Measurements from ENCODE around the gene BACE2. TPM values are rescaled to one million over a fixed set of nuclear protein-coding genes. Genes with fewer than 3 reads are reported as not detected.
A peak's percentile ranks its signal among the peaks of the same experiment; 100 is the strongest.

Gene BACE2
- total and polyA plus RNA-seq, 4 donors = 1.7 to 16.7 (median 5.6) TPM

- 49% methylated on average over 3 of the region's 3 CpGs for WGBS
- Histone ChIP-seq H3K4me1 (ENCODE audit: control insufficient read depth in 4 of 4, insufficient read depth in 4 of 4, low read length in 3 of 4) (no peaks in the 10 kb centered on the region), H3K4me3 (ENCODE audit: low read depth in 1 of 3, low read length in 3 of 3) (no peak overlapping the region), H3K9ac (ENCODE audit: low read depth in 1 of 2, low read length in 2 of 2) (no peak overlapping the region), H3K27ac (ENCODE audit: low read depth in 1 of 2, low read length in 2 of 2) (no peak overlapping the region), H3K27me3 (ENCODE audit: control insufficient read depth in 4 of 4, insufficient read depth in 4 of 4, low read length in 3 of 4) (peaks cover 0 to 2% (median 0%) of the 10 kb centered on the region in 4 donors), H3K9me3 (ENCODE audit: control insufficient read depth in 4 of 4, low read length in 3 of 4) (no peaks in the 10 kb centered on the region), H3K36me3 (ENCODE audit: control insufficient read depth in 4 of 4, insufficient read depth in 3 of 4, low read depth in 1 of 4, low read length in 3 of 4) (no peaks in the 10 kb centered on the region)
- TF ChIP-seq TAF1 (conservative IDR thresholded peaks at IDR 0.05) (no peak), GABPA (IDR thresholded peaks at IDR 0.05 in 1 of 2, conservative IDR thresholded peaks at IDR 0.05 in 1 of 2) (no peak), SP1 (IDR thresholded peaks at IDR 0.05) (no peak), HNF4G (IDR thresholded peaks at IDR 0.05) (no peak), REST (IDR thresholded peaks at IDR 0.05) (no peak), RXRA (IDR thresholded peaks at IDR 0.05) (no peak), MAX (IDR thresholded peaks at IDR 0.05) (no peak), YY1 (IDR thresholded peaks at IDR 0.05) (no peak), JUND (IDR thresholded peaks at IDR 0.05) (no peak), CTCF (IDR thresholded peaks at IDR 0.05; ENCODE audit: low read depth, low read length, missing input control) (no peak), NR2F2 (IDR thresholded peaks at IDR 0.05) (no peak), ATF3 (IDR thresholded peaks at IDR 0.05) (no peak)
- DNase-seq (ENCODE audit: low spot score) = no peak
These were observed 37.1 kb upstream of the BACE2 start for GRCh38 chr21:41130883-41131282.

- no peak for TF ChIP-seq EGR1 (IDR thresholded peaks at IDR 0.05; ENCODE audit: low read depth in 2 of 2)
- no peak for TF ChIP-seq ATF3 (IDR thresholded peaks at IDR 0.05)
- TF ChIP-seq SP1 (IDR thresholded peaks at IDR 0.05) = no peak
- peak; percentile 52 for TF ChIP-seq CTCF (IDR thresholded peaks at IDR 0.05; ENCODE audit: low read depth, low read length, missing input control)
- TF ChIP-seq RAD21 (IDR thresholded peaks at IDR 0.05) = peak; percentile 69 to 75
- no peak for TF ChIP-seq FOXA2 (IDR thresholded peaks at IDR 0.05)
- no peak for TF ChIP-seq ZBTB33 (IDR thresholded peaks at IDR 0.05)
- no peak for TF ChIP-seq TAF1 (conservative IDR thresholded peaks at IDR 0.05)
- H3K36me3 ChIP-seq (ENCODE audit: control insufficient read depth in 4 of 4, insufficient read depth in 3 of 4, low read depth in 1 of 4, low read length in 3 of 4) = no peaks in the 10 kb centered on the region
- no peak overlapping the region for H3K4me3 ChIP-seq (ENCODE audit: low read depth in 1 of 3, low read length in 3 of 3)
- no peak overlapping the region for H3K9ac ChIP-seq (ENCODE audit: low read depth in 1 of 2, low read length in 2 of 2)
- DNase-seq (ENCODE audit: low spot score) = no peak
- WGBS = 47% methylated on average over 5 of the region's 5 CpGs
- no peaks in the 10 kb centered on the region for H3K9me3 ChIP-seq (ENCODE audit: control insufficient read depth in 4 of 4, low read length in 3 of 4)
- H3K27ac ChIP-seq (ENCODE audit: low read depth in 1 of 2, low read length in 2 of 2) = no peak overlapping the region
- H3K27me3 ChIP-seq (ENCODE audit: control insufficient read depth in 4 of 4, insufficient read depth in 4 of 4, low read length in 3 of 4) = no peaks in the 10 kb centered on the region
- no peaks in the 10 kb centered on the region for H3K4me1 ChIP-seq (ENCODE audit: control insufficient read depth in 4 of 4, insufficient read depth in 4 of 4, low read length in 3 of 4)
These were observed 34.0 kb upstream of the BACE2 start for GRCh38 chr21:41133874-41134522.

All from liver (tissue), 9 donors.